Glutamatergic neuron (in vitro differentiated cells): Measurements from ENCODE around the gene OGG1. TPM values are rescaled to one million over a fixed set of nuclear protein-coding genes. Genes with fewer than 3 reads are reported as not detected.
"Not testable (repeated sequence)": the region's sequence is repeated elsewhere in the genome, so short reads cannot be mapped to it uniquely, and the experiment has no call there.

ENCODE experiments used
- DNase-seq: peaks from one replicate; pipeline ENCODE4 v3.0.0; 2022
- H3K27ac Mint-ChIP-seq: one replicate; pipeline ENCODE4 v1.8.0; 2020; ENCODE audit warnings: mild to moderate bottlenecking, mixed read lengths, inconsistent platforms; ENCODE audit not compliant: unreplicated experiment
- H3K27me3 Mint-ChIP-seq: one replicate; pipeline ENCODE4 v1.8.0; 2020; ENCODE audit warnings: mild to moderate bottlenecking, moderate library complexity, mixed read lengths, inconsistent platforms; ENCODE audit not compliant: unreplicated experiment
- H3K36me3 Mint-ChIP-seq: one replicate; pipeline ENCODE4 v1.8.0; 2020; ENCODE audit warnings: mild to moderate bottlenecking, mixed read lengths, inconsistent platforms; ENCODE audit not compliant: unreplicated experiment
- H3K4me1 Mint-ChIP-seq: one replicate; pipeline ENCODE4 v1.8.0; 2020; ENCODE audit warnings: mild to moderate bottlenecking, low read depth, mixed read lengths, inconsistent platforms; ENCODE audit not compliant: unreplicated experiment
- H3K4me3 Mint-ChIP-seq: one replicate; pipeline ENCODE4 v1.8.0; 2020; ENCODE audit warnings: mild to moderate bottlenecking, mixed read lengths, inconsistent platforms; ENCODE audit not compliant: unreplicated experiment
- H3K9me3 Mint-ChIP-seq: one replicate; pipeline ENCODE4 v1.8.0; 2020; ENCODE audit warnings: mild to moderate bottlenecking, moderate library complexity, mixed read lengths, inconsistent platforms; ENCODE audit not compliant: unreplicated experiment
- total RNA-seq: library from RNA; stranded (reverse); fragmentation: NEBNext Ultra II Directional; extraction: Animal tissue kit (Norgen Biotek cat#: 25700); gene quantifications from one replicate; pipeline ENCODE4 v1.2.1, GENCODE V29; 2021; ENCODE audit not compliant: unreplicated experiment
- TF ChIP-seq, protein P1 (sequence below): fragments of 200-600 bp; sonication (generic); IDR thresholded peaks from one replicate; pipeline ENCODE4 v1.5.0; 2021; ENCODE audit not compliant: partially characterized antibody, unreplicated experiment

OGG1 gene
- total RNA-seq, 1 donor from 2014 or later = 76.5 TPM

- H3K4me1 Mint-ChIP-seq = peaks cover 12% of the 10 kb centered on the region
- H3K27me3 Mint-ChIP-seq = peaks cover 11% of the 10 kb centered on the region
- no peaks in the 10 kb centered on the region for H3K36me3 Mint-ChIP-seq
- H3K9me3 Mint-ChIP-seq = peaks cover 6% of the 10 kb centered on the region
- peak overlapping the region; percentile 67 for H3K4me3 Mint-ChIP-seq
- TF ChIP-seq, protein P1, sequence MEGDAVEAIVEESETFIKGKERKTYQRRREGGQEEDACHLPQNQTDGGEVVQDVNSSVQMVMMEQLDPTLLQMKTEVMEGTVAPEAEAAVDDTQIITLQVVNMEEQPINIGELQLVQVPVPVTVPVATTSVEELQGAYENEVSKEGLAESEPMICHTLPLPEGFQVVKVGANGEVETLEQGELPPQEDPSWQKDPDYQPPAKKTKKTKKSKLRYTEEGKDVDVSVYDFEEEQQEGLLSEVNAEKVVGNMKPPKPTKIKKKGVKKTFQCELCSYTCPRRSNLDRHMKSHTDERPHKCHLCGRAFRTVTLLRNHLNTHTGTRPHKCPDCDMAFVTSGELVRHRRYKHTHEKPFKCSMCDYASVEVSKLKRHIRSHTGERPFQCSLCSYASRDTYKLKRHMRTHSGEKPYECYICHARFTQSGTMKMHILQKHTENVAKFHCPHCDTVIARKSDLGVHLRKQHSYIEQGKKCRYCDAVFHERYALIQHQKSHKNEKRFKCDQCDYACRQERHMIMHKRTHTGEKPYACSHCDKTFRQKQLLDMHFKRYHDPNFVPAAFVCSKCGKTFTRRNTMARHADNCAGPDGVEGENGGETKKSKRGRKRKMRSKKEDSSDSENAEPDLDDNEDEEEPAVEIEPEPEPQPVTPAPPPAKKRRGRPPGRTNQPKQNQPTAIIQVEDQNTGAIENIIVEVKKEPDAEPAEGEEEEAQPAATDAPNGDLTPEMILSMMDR = no peak
- no peak for DNase-seq
- H3K27ac Mint-ChIP-seq = no peak overlapping the region
Observed at GRCh38 chr3:9770276-9770812, 20.6 kb downstream of the OGG1 start.

- H3K27me3 Mint-ChIP-seq = peaks cover 11% of the 10 kb centered on the region
- not testable (repeated sequence) for DNase-seq, H3K27ac Mint-ChIP-seq, H3K36me3 Mint-ChIP-seq, H3K9me3 Mint-ChIP-seq, H3K4me3 Mint-ChIP-seq
- H3K4me1 Mint-ChIP-seq = peaks cover 12% of the 10 kb centered on the region
Observed at GRCh38 chr3:9771007-9771406, 21.3 kb downstream of the OGG1 start.

DNA sequence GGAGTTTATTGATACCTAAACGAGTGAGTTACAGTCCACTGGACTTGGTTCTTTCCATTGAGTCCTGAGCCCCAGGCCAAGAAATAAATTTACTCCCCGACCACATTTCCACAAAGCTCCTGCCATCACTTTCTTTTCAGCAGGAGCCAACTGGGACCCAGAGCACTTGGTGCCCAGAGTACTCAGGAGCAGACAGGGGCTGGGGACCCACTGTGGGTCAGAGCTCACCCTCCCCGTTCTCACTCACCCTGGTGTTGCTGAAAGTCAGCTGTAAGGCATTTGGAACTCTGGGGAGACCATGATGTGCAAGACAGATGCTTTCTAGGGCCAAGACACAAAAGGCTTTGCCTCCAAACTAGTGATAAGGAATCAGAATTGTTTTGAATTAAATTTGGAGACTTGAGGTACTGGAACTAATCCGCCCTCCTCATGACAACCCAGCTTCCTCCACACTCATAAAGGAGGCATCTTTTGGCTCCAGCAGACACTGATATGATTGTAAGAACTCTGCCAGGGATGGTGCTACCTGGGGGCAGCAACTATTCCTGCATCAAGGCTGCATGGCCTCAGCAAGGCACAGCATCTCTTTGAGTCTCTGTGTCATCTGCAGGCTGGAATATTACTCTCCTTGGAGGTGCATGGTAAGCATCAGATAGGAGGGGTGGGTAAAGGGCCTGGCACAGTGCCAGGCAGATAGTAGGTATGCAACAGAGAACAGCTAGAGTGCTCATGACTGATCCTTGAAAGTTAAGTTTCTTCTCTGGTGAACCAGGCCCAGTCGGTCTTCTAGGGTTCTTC is 27.3 kb downstream of the OGG1 start:
- no peaks in the 10 kb centered on the region for H3K36me3 Mint-ChIP-seq
- no peaks in the 10 kb centered on the region for H3K9me3 Mint-ChIP-seq
- DNase-seq = no peak
- peaks cover 2% of the 10 kb centered on the region for H3K27me3 Mint-ChIP-seq
- TF ChIP-seq, protein P1 = no peak
- no peak overlapping the region for H3K4me3 Mint-ChIP-seq
- H3K4me1 Mint-ChIP-seq = peaks cover 4% of the 10 kb centered on the region
- no peak overlapping the region for H3K27ac Mint-ChIP-seq

DNA sequence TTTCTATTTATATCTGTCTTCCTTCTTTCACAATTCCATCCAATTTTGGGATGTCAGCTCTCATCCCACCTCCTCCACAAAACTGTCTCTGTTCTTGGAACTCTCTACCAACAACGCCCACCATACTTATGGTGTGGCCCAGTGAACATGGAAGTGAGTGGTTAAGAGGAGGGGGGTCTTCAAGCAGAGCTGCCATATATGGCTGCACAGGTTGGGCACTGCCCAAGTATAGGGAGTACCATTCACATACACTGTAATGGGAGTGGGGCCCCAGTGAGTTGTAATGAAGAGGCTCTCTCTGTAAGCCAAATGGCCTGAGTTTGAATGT is 27.9 kb downstream of the OGG1 start:
- Mint-ChIP-seq H3K27ac (no peak overlapping the region), H3K36me3 (no peaks in the 10 kb centered on the region), H3K27me3 (peaks cover 2% of the 10 kb centered on the region), H3K4me3 (no peak overlapping the region), H3K4me1 (peaks cover 4% of the 10 kb centered on the region), H3K9me3 (no peaks in the 10 kb centered on the region)
- DNase-seq = no peak
- TF ChIP-seq, protein P1 = no peak

GRCh38 chr3:9778143-9779074 is 28.7 kb downstream of the OGG1 start:
- Mint-ChIP-seq H3K27me3 (peaks cover 2% of the 10 kb centered on the region), H3K4me3 (no peak overlapping the region), H3K27ac (no peak overlapping the region), H3K9me3 (no peaks in the 10 kb centered on the region), H3K4me1 (peaks cover 4% of the 10 kb centered on the region), H3K36me3 (no peaks in the 10 kb centered on the region)
- no peak for DNase-seq
- TF ChIP-seq, protein P1 = no peak
